Activated CD4-positive, alpha-beta T cell treated with anti-CD3 and anti-CD28 coated beads for 36 hours (primary cell): ENCODE measurements around the gene BRD1. TPM values are rescaled to one million over a fixed set of nuclear protein-coding genes. Genes with fewer than 3 reads are reported as not detected.

ENCODE experiments used
- ATAC-seq: fragments of 200-7000 bp; cut with Tn5 transposase; one replicate; pipeline ENCODE4 v1.10.0; 2021; ENCODE audit warnings: mild to moderate bottlenecking, moderate library complexity
- CTCF ChIA-PET: fragments of 350-600 bp; sonication (Branson Sonifier 250); formaldehyde crosslinking; loops from one replicate; lab custom pipeline; 2021; ENCODE audit warnings: antibody characterized with exemption; lab: Charles Lee
- POLR2A ChIA-PET: fragments of 350-600 bp; sonication (Branson Sonifier 250); formaldehyde crosslinking; loops from one replicate; lab custom pipeline; 2021; ENCODE audit warnings: antibody characterized with exemption, inconsistent platforms; lab: Charles Lee
- DNase-seq: peaks from one replicate; pipeline ENCODE4 v3.0.0-alpha.2; 2020
- H3K27ac Mint-ChIP-seq: one replicate; pipeline ENCODE4 v1.8.0; 2021; ENCODE audit warnings: mixed read lengths
- H3K27me3 Mint-ChIP-seq: one replicate; pipeline ENCODE4 v1.8.0; 2021; ENCODE audit warnings: mixed read lengths
- H3K36me3 Mint-ChIP-seq: one replicate; pipeline ENCODE4 v1.8.0; 2021; ENCODE audit warnings: low read depth, mixed read lengths
- H3K4me1 Mint-ChIP-seq: one replicate; pipeline ENCODE4 v1.8.0; 2021; ENCODE audit warnings: mixed read lengths
- H3K4me3 Mint-ChIP-seq: one replicate; pipeline ENCODE4 v1.8.0; 2021; ENCODE audit warnings: mild to moderate bottlenecking, moderate library complexity, mixed read lengths
- H3K9me3 Mint-ChIP-seq: one replicate; pipeline ENCODE4 v1.8.0; 2021; ENCODE audit warnings: low read depth, mixed read lengths
- intact Hi-C, 2 experiments: fragments of 100-400 bp; cut with DNase I in 1 of 2; cut with micrococcal nuclease in 1 of 2; formaldehyde crosslinking; loops; one replicate each; pipeline versions ENCODE4 v1.14.2 to v1.15.1; 2022 to 2024; cut with DNase I, micrococcal nuclease
- total RNA-seq, 2 experiments: library from RNA; stranded (reverse); gene quantifications; one replicate each; pipeline ENCODE4 v1.2.3, GENCODE V29; 2021

Gene BRD1
- total RNA-seq, 2 experiments from 2014 or later = 22.1 to 23.6 TPM

DNA sequence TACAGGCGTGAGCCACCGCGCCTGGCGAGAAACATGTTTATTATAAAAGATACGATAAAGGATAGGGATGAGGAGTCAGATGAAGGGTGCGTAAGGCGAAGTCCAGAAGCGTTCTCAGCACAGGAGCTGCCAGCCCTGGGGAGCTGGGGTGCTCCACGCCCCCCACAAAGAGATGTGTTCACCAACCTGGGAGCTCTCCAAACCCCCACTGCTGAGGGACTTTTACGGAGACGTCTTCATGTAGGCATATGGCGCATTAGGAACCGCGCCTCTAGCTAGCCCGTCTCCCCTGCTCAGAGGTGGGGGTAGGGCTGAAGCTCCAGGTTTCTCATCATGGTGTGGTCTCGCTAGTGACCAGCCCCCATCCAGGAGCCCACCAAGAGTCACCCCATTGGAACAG lies 17.6 kb upstream of the BRD1 start:
- ChIA-PET POLR2A (interaction anchor here (0.6 kb wide), 1 partner anchor 58 kb away, joined by 4 read pairs; no protein-coding TSS in a partner anchor), CTCF (no interaction called here)
- intact Hi-C loops = no loop called here
- ATAC-seq (no peak), DNase-seq (no peak)
- no peak overlapping the region for H3K27ac Mint-ChIP-seq
- no peaks in the 10 kb centered on the region for H3K36me3 Mint-ChIP-seq
- H3K4me3 Mint-ChIP-seq = no peak overlapping the region
- peaks cover 10% of the 10 kb centered on the region for H3K4me1 Mint-ChIP-seq
- peaks cover 10% of the 10 kb centered on the region for H3K27me3 Mint-ChIP-seq
- no peaks in the 10 kb centered on the region for H3K9me3 Mint-ChIP-seq

DNA sequence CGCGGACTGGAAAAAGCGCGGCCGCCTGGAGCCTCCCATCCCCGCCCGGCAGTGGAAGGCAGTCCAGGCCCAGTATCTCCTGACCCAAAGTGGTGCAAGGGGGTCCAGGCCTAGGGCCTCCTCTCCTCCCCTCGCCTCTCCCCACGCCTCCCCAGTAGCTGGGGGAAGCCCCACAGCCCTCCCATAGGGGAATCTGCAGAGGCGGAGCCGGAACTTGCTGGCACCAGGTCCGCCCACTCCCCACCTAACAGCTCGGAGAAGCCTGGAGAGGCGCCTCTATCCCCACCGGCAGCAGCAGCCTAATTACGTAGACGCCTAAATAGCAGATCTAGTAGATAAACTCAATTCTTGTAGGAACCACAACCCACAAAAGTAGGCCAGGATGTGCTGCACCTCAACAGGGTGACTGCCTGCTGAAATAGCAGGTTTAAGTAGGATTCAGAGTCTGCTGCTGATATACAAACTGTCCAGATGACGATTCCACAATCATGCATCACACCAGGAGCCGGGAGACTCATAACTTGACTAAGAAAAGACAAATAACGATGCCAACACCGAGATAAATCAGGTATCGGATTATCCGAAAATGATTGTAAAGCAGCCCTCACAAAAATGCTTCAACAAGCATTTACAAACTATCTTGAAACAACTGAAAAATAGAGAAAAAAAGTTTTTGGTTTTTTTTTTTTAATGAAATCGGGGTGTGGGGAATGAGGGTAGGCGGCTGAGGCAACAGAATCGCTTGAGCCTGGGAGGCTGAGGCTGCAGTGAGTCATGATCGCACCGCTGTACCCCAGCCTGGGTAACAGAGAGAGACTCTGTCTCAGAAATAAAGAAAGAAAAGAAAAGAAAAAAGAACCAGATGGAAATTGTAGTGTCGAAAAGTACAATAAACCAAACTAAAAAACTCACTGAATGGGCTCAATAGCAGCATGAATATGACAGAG lies 11.4 kb upstream of the BRD1 start:
- H3K9me3 Mint-ChIP-seq = no peaks in the 10 kb centered on the region
- no peaks in the 10 kb centered on the region for H3K27me3 Mint-ChIP-seq
- H3K27ac Mint-ChIP-seq = peak overlapping the region; percentile 98
- DNase-seq = peak; percentile 92
- peak overlapping the region; percentile 73 for H3K4me3 Mint-ChIP-seq
- ChIA-PET POLR2A (interaction anchor here (1.0 kb wide), 1 partner anchor 13 kb away, joined by 3 read pairs; no protein-coding TSS in a partner anchor), CTCF (interaction anchor here (0.6 to 1.2 kb wide), 2 partner anchors 27 to 407 kb away, joined by 3 read pairs; no protein-coding TSS in a partner anchor)
- intact Hi-C loops = loop anchor here (1.0 to 2.0 kb wide), 4 partner anchors 12 to 180 kb away; partner anchors contain the start of genes ZBED4 (in 2 of the 2), ALG12 (in 1 of the 2), BRD1 (in 1 of the 2) and CRELD2 (in 1 of the 2)
- peak; percentile 87 for ATAC-seq
- peaks cover 35% of the 10 kb centered on the region for H3K4me1 Mint-ChIP-seq
- H3K36me3 Mint-ChIP-seq = no peaks in the 10 kb centered on the region

DNA sequence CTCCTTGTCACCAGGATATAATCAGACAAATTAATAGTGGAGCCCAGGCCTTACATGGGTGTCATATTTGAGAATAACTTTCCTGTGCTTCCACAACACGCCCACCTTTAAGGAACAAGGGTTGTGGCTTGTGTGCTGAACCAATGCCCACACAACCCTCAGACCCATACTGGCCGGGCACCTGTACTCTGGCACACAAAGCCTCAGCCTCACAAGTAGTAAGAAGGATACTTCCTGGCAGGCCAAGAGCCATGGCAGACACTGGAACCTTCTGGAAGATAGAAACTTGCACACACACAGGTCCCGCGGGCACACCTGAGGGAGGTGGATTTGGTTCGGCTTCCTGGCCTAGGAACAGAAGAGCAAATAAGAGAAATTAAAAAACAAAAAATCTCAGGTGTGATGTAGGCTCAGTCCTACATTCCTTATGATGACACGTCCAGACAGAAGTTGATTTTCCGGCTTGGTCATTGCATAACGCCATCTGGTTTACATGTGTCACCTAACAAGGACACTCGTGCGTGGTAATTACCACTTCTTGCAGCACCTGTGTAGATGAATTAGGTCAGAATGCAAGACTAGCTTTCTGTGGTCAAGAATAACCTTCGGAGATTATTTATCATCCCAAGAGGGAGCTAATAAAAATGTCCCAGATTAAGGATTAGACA lies 5.8 kb upstream of the BRD1 start:
- intact Hi-C loops = no loop called here
- ChIA-PET CTCF (no interaction called here), POLR2A (no interaction called here)
- H3K27me3 Mint-ChIP-seq = no peaks in the 10 kb centered on the region
- no peaks in the 10 kb centered on the region for H3K36me3 Mint-ChIP-seq
- peaks cover 28% of the 10 kb centered on the region for H3K4me1 Mint-ChIP-seq
- no peaks in the 10 kb centered on the region for H3K9me3 Mint-ChIP-seq
- DNase-seq (no peak), ATAC-seq (no peak)
- H3K27ac Mint-ChIP-seq = no peak overlapping the region
- no peak overlapping the region for H3K4me3 Mint-ChIP-seq

DNA sequence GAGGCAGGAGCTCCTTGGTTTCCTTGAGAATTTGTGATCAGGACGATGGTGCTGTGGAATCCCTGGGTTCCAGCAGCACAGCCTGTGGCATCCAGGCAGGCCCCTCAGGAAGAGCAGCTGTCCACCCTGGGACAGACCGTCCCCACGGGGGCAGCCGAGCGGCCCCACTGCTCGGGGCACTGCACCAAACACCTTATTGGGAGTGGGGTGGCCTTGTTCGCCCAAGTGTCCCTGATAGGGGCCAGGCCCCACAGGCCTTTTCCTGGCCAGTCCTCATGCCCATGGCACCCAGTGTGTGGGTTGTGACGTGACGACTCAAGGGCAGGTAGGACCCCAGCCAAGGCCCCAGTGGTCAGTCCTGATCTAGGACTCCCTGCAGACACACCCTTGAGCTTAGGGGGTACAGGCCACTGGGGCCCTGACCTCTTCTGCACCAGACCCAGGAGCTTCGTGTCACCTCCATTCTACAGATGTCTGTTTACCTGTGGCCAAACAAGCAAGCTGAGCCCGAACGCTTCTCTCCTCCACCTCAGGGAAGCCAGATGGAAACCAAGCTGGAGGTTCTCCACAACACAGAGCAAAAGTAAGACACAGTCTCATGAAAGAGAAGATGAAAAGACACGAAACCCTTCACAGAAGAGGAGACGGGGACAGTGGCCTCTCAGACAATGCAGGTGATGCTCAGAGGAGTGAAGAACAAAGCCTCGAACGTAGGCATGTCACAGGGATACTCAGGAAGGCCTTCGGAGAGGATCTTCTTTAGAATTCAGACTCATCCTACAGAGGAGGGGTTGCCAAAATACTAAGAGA lies 1.6 kb upstream of the BRD1 start:
- Mint-ChIP-seq H3K4me1 (peaks cover 32% of the 10 kb centered on the region), H3K27ac (peak overlapping the region; percentile 75), H3K36me3 (peaks cover 8% of the 10 kb centered on the region), H3K27me3 (no peaks in the 10 kb centered on the region), H3K4me3 (peak overlapping the region; percentile 43), H3K9me3 (no peaks in the 10 kb centered on the region)
- no peak for ATAC-seq
- CTCF ChIA-PET = no interaction called here
- POLR2A ChIA-PET = interaction anchor here (0.7 kb wide), 1 partner anchor 21 kb away, joined by 3 read pairs; no protein-coding TSS in a partner anchor
- intact Hi-C loops = loop anchor here (5.0 kb wide), 2 partner anchors 38 to 62 kb away; no protein-coding TSS in a partner anchor
- DNase-seq = no peak

DNA sequence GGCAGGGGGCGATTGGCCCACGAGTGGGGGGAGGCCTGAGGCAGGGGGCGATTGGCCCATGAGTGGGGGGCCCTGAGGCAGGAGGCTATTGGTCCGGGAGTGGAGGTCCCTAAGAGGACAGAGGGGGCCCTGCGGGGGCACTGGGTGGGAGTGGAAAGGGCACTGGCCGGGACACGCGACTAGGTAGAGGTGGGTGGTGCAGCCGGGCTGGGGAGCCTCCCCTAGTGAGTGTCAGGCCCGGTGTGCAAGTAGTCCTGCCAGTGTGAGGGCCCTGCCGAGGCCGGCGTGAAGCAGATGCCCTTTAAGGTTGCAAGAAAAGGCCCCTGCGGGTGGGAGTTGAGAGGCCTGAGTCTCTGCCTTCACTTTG lies 909 bp upstream of the BRD1 start:
- intact Hi-C loops = loop anchor here (5.0 kb wide), 2 partner anchors 39 to 61 kb away; no protein-coding TSS in a partner anchor
- peak overlapping the region; percentile 65 for H3K27ac Mint-ChIP-seq
- H3K4me1 Mint-ChIP-seq = peaks cover 38% of the 10 kb centered on the region
- CTCF ChIA-PET = no interaction called here
- POLR2A ChIA-PET = no interaction called here
- H3K9me3 Mint-ChIP-seq = no peaks in the 10 kb centered on the region
- ATAC-seq = no peak
- no peaks in the 10 kb centered on the region for H3K27me3 Mint-ChIP-seq
- DNase-seq = no peak
- peak overlapping the region; percentile 43 for H3K4me3 Mint-ChIP-seq
- peaks cover 14% of the 10 kb centered on the region for H3K36me3 Mint-ChIP-seq

DNA sequence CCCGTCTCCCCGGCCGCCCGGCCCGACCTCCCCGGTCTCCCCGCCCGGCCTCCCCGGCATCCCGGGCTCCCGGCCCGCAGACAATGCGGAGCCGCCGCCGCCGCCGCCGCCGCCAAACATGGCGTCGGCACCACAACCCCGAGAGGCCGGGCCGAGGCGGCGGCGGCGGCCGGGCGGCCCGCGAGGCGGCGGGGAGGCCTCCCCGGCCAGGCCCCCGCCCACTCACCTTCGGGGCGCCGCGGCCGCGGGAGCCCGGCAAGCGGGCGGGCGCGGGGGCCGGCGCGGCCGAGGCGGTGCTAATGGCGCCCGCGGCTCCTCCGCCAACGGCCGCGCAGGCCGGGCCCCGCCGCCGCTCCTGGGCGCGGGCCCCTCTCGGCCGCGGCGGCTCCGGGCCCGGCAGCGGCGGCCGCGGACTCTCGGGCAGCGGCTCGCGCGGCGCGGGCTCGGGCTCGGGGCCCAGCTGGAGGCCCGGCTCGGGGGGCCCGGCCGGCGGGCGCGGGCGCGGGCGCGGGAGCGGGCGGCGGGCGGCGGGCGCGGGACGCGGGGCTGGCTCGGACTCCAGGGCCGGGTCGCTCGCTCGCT lies 311 bp downstream of the BRD1 start:
- no peak for DNase-seq
- Mint-ChIP-seq H3K4me3 (peak overlapping the region; percentile 88), H3K27ac (no peak overlapping the region), H3K4me1 (peaks cover 46% of the 10 kb centered on the region), H3K27me3 (no peaks in the 10 kb centered on the region), H3K9me3 (no peaks in the 10 kb centered on the region), H3K36me3 (peaks cover 22% of the 10 kb centered on the region)
- POLR2A ChIA-PET = no interaction called here
- CTCF ChIA-PET = no interaction called here
- intact Hi-C loops = loop anchor here (1.0 to 5.0 kb wide), 9 partner anchors 12 to 364 kb away; partner anchors contain the start of genes ALG12 (in 2 of the 2), CRELD2 (in 2 of the 2) and PIM3 (in 1 of the 2)
- ATAC-seq = peak; percentile 7

DNA sequence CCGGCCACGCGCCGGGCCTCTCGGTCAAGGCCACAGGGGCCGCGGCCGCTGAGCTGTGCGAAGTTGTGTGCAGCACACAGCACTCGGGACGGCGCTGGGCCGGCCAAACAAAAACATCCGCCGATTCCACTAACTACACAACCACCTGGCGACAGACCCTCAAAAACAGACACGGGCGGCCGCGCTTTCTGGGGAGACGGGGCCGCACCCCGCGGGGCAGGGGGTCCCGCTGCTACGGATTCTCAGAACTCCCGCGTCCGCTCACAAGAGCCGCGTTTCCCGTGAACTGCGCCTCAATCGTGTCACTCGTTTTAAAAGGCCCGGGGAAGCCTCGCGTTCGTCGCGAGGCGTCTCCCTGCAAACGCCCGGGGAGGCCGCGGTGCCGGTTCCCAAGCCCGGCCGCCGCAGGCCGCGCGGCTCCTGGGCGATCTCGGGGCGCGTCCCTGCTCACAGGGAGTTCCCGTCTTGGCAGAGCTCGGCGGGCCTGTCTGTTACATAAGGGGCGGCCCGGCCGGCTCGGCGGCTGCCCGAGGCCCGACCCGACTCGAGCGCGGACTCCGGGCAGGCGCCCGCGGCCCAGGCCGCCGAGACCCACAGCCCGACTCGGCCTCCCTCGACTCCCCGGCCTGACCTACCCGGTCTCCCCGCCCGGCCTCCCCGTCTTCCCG lies 936 bp downstream of the BRD1 start:
- Mint-ChIP-seq H3K4me3 (peak overlapping the region; percentile 88), H3K9me3 (no peaks in the 10 kb centered on the region), H3K36me3 (peaks cover 27% of the 10 kb centered on the region), H3K4me1 (peaks cover 46% of the 10 kb centered on the region), H3K27me3 (no peaks in the 10 kb centered on the region), H3K27ac (peak overlapping the region; percentile 92)
- ChIA-PET CTCF (interaction anchor here (1.2 kb wide), 1 partner anchor 204 kb away, joined by 4 read pairs; no protein-coding TSS in a partner anchor), POLR2A (no interaction called here)
- ATAC-seq (peak; percentile 2), DNase-seq (peak; percentile 56)
- intact Hi-C loops = loop anchor here (1.0 to 5.0 kb wide), 10 partner anchors 13 to 365 kb away; partner anchors contain the start of genes ALG12 (in 2 of the 2), CRELD2 (in 2 of the 2), PIM3 (in 1 of the 2) and ZBED4 (in 1 of the 2)

DNA sequence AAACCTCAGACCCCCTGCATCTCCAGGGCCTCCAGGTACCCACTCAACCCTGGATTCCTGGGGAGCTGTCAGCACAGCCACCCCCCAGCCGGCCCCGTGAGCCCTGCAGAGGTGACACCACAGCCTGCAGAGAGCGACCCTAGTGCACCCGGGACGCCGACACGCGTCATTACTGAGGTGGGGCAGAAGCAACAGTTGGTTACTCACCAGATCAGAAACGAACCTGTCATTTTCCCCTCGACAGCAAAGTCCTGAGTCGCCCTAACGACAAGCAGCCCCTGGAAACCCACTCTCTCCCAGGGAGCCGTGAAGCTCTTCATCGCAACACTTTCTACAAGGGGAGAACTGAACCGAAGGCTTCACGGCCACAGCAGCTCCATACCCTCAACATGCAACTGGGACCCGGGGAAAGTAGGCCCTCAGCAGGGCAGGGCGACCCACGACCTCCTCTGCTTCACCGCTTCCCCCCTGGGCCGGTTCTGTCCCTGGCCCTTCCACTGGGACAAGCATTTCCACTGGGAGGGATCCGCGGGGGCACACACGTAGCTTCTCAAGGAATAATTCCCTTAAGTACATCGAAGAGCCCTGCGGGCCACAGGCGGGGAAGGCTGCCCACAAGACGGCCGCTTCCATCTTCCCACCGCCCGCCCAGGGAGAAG lies 1.6 kb downstream of the BRD1 start:
- intact Hi-C loops = loop anchor here (1.0 to 5.0 kb wide), 5 partner anchors 27 to 93 kb away; partner anchors contain the start of genes ALG12 (in 1 of the 2), CRELD2 (in 1 of the 2) and ZBED4 (in 1 of the 2)
- H3K4me3 Mint-ChIP-seq = peak overlapping the region; percentile 88
- POLR2A ChIA-PET = interaction anchor here (0.9 kb wide), 1 partner anchor 140 kb away, joined by 3 read pairs; no protein-coding TSS in a partner anchor
- peaks cover 47% of the 10 kb centered on the region for H3K4me1 Mint-ChIP-seq
- CTCF ChIA-PET = interaction anchor here (1.2 kb wide), 1 partner anchor 204 kb away, joined by 4 read pairs; no protein-coding TSS in a partner anchor
- peaks cover 30% of the 10 kb centered on the region for H3K36me3 Mint-ChIP-seq
- DNase-seq (peak; percentile 85), ATAC-seq (peak; percentile 78)
- no peaks in the 10 kb centered on the region for H3K9me3 Mint-ChIP-seq
- H3K27me3 Mint-ChIP-seq = no peaks in the 10 kb centered on the region
- peak overlapping the region; percentile 92 for H3K27ac Mint-ChIP-seq

DNA sequence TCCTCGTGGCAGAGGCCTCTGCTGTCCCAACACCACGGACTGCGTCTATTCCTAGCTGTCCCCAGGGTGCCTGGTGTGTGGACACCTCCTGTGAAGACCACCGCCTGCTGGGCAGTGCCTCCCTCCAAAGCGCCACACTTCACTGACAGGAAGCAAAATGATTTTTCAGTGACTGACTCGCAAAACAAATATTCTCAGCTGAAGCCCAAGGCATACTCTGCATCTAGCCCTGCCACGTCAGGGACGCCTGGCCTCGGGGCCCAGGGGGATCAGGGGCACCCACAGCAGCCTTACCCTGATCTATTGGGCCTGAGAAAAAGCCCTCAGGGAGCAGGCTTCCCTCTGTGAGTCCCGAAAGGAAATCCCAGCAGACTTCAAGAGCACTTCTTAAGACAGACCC lies 2.2 kb downstream of the BRD1 start:
- no peaks in the 10 kb centered on the region for H3K9me3 Mint-ChIP-seq
- POLR2A ChIA-PET = interaction anchor here (0.9 kb wide), 1 partner anchor 141 kb away, joined by 3 read pairs; no protein-coding TSS in a partner anchor
- no peak for ATAC-seq
- H3K36me3 Mint-ChIP-seq = peaks cover 35% of the 10 kb centered on the region
- no peaks in the 10 kb centered on the region for H3K27me3 Mint-ChIP-seq
- CTCF ChIA-PET = interaction anchor here (0.7 to 1.2 kb wide), 2 partner anchors 35 to 205 kb away, joined by 3 to 4 read pairs; no protein-coding TSS in a partner anchor
- intact Hi-C loops = loop anchor here (5.0 kb wide), 2 partner anchors 42 to 58 kb away; no protein-coding TSS in a partner anchor
- peak overlapping the region; percentile 88 for H3K4me3 Mint-ChIP-seq
- peak overlapping the region; percentile 92 for H3K27ac Mint-ChIP-seq
- peaks cover 53% of the 10 kb centered on the region for H3K4me1 Mint-ChIP-seq
- no peak for DNase-seq
